GM18873 (cell line): ENCODE measurements around the gene SOS1.
"Not testable (repeated sequence)": the region's sequence is repeated elsewhere in the genome, so short reads cannot be mapped to it uniquely, and the experiment has no call there.

Source experiments
- ATAC-seq: cut with Tn5 transposase; IDR thresholded peaks from one replicate; pipeline ENCODE4 v1.9.1; 2021; ENCODE audit warnings: mild to moderate bottlenecking, moderate library complexity, moderate number of reproducible peaks; ENCODE audit not compliant: unreplicated experiment, low FRiP score

The SOS1 gene

GRCh38 chr2:39139511-39140237 is 18.8 kb upstream of the SOS1 start:
- no peak for ATAC-seq

DNA sequence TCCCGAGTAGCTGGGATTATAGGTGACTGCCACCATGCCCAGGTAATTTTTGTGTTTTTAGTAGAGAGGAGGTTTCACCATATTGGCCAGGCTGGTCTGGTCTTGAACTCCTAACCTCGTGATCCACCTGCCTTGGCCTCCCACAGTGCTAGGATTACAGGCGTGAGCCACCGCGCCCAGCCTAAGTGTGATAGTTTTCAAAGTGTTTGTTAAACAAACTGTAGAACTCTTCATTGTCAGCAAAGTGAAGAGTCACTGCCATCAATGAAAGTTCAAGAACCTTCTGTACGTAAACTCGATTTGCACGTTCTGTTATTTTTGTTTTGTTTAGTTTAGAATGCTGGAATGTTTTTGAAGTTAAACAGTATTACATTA is 18.0 kb upstream of the SOS1 start:
- no peak for ATAC-seq

DNA sequence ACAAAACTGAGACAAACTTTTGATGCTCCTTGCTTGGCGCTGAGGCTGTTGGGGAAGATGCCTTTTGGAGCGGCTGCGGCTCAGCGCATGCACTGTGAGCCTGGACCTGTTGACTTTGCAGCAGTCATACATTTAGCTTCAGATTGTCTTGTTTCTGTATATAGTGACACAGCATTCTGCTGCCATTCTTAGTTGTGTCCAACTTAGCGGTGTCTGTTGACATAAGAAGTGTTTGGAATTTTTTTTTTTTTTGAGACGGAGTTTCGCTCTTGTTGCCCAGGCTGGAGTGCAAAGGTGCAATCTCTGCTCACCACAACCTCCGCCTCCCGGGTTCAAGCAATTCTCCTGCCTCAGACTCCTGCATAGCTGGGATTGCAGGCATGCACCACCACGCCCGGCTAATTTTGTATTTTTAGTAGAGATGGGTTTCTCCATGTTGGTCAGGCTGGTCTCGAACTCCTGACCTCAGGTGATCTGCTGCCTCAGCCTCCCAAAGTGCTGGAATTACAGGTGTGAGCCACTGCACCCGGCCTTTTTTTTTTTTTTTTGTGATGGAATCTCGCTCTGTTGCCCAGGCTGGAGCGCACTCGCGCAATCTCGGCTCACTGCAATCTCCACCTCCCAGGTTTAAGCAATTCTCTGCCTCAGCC is 17.5 kb upstream of the SOS1 start:
- ATAC-seq, result not testable (repeated sequence)

DNA sequence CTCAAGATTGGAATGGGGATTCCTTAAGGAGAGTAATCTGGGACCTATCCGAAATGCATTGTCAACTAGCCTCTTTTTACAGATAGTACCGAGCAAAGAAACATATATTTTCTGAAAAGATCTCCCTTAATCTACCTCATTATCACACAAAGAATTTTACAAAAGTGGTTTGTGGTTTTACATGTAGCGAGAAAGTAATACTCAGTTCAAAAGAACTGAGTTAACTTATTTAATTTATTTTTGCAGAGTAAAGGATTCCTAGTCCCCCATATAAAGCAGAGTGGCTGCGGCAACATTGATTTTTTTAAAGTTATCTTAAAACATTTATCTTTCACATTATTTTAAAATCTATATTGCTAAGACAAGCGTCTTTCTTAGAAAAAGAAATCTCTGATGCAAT is 15.9 kb upstream of the SOS1 start:
- ATAC-seq, result no peak

- no peak for ATAC-seq
Measured at GRCh38 chr2:39135690-39136259, 14.9 kb upstream of the SOS1 start.

GRCh38 chr2:39133215-39133851 is 12.5 kb upstream of the SOS1 start:
- no peak for ATAC-seq

DNA sequence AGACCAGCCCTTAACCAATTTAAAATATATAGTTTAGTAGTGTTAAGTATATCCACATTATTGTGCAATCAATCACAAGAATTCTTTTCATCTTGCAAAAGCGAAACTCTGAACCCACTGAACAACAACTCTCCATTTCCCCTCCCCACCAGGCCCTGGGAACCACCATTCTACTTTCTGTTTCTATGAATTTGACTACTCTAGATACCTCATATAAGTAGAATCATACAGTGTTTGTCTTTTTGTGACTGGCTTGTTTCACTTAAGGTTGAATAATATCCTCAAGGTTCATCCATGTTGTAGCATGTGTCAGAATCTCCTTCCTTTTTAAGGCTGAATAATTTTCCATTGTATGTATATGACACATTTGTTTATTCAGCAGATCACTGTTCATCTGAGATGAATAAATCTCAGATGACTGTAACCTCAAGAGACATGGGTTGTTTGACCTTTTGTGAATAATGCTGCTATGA is 8.1 kb upstream of the SOS1 start:
- peak; percentile 54 for ATAC-seq

DNA sequence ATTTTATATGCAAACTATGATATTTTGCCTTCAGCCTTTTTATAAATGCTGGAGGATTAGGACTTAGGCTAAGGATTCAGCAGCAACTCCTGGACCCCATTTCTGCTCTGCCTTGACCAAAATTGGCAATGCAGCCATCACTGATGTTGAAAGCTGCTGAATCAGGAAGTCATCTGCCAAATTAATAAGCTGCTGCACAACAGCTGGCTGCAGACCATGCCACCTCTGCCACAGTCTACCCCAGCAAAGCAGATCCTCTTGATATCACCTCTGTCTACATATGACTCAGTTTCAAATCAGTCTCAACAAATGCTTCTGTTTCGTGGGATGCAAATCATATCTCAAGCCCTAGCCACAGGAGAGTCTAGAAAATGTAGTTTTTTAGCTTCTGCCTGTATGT is 7.1 kb upstream of the SOS1 start:
- peak; percentile 59 for ATAC-seq

GRCh38 chr2:39124746-39125057 is 3.9 kb upstream of the SOS1 start:
- no peak for ATAC-seq

GRCh38 chr2:39124000-39124745 is 3.3 kb upstream of the SOS1 start:
- peak; percentile 48 for ATAC-seq

DNA sequence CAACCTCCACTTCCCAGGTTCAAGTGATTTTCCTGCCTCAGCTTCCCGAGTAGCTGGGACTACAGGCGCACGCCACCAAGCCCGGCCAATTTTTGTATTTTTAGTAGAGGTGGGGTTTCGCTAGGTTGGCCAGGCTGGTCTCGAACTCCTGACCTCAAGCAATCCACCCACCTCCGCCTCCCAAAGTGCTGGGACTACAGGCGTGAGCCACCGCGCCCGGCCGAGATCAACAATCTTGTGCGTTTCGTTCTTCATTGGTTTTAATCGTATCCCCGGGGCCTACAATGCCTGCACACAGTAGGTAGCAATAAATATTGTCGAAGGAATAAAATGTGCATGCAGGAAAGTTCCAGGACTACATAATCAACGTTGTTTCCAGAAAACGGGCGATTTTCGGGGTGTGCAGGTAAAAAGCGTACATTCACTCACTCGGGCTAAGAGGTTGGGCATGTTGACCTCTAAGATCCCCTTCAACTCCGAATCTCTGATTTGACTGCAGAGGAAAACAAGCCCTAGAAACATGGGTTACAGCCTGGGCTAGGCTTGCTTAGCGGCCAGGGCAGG is 2.7 kb upstream of the SOS1 start:
- no peak for ATAC-seq

GRCh38 chr2:39121523-39122063 is 742 bp upstream of the SOS1 start:
- no peak for ATAC-seq

- ATAC-seq, result peak; percentile 6
Measured at GRCh38 chr2:39120521-39120770, 405 bp downstream of the SOS1 start.

GRCh38 chr2:39119732-39120520 is 925 bp downstream of the SOS1 start:
- ATAC-seq, result peak; percentile 24

- ATAC-seq, result no peak
Measured at GRCh38 chr2:39118786-39119499, 1.9 kb downstream of the SOS1 start.

- no peak for ATAC-seq
Measured at GRCh38 chr2:39115556-39115955, 5.3 kb downstream of the SOS1 start.

GRCh38 chr2:39114771-39115170 is 6.1 kb downstream of the SOS1 start:
- ATAC-seq, result no peak

DNA sequence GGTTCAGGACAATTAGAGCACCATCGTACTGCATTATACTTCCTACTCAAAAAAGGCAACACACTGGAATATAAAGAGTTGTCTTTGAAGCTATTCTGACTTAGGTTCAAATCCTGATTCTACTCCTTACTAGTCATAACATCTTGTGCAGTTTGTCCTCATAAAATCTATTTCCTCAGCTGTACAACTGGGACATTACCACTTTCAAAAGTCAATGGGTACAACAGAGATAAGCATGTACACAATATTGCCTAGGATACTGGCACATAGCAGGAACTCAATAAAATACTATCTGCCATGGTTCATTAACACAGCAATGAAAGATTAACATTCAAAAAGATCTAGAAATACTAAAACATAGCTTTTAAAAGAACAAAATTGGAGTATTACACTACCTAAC is 11.3 kb downstream of the SOS1 start:
- no peak for ATAC-seq

GRCh38 chr2:39108377-39108776 is 12.5 kb downstream of the SOS1 start:
- no peak for ATAC-seq
